HepG2 (cell line): ENCODE data around the gene MAP4K3. TPM values are rescaled to one million over a fixed set of nuclear protein-coding genes. Genes with fewer than 3 reads are reported as not detected.

Experiments
- ATAC-seq: fragments of 200-7000 bp; cut with Tn5 transposase; 3 replicates; pipeline ENCODE4 v1.9.1; 2020; ENCODE audit warnings: mild to moderate bottlenecking, moderate library complexity
- BruUV-seq: library from RNA; stranded (reverse); fragments of 400-500 nt; replicated peaks from 2 replicates; lab custom pipeline; 2021; lab: Mats Ljungman, UMichigan
- CTCF ChIA-PET: fragments of 300-600 bp; formaldehyde crosslinking; extraction: SDS; loops from one replicate; lab custom pipeline; 2021; ENCODE audit warnings: low total read pairs, inconsistent platforms, low intra/inter-chr PET ratio; lab: Yijun Ruan, JAX
- POLR2A ChIA-PET: fragments of 350-600 bp; sonication (Branson Sonifier 250); formaldehyde crosslinking; loops from one replicate; lab custom pipeline; 2020; ENCODE audit warnings: antibody characterized with exemption, inconsistent platforms; lab: Yijun Ruan, JAX
- DNase-seq: peaks from one replicate; pipeline ENCODE4 v3.0.0-alpha.2; 2015; ENCODE audit warnings: low spot score
- FAIRE-seq: peaks from 3 replicates; lab custom pipeline; 2011; peaks lifted over from hg19 to GRCh38; lab: Jason Lieb, UNC
- H2AFZ ChIP-seq: one replicate; pipeline ENCODE4 v1.6.1; 2011; ENCODE audit warnings: low read length, inconsistent platforms
- H3K27ac ChIP-seq: fragments of 300-600 bp; 3 replicates; pipeline ENCODE4 v1.8.0; 2011; ENCODE audit warnings: mixed run types, mild to moderate bottlenecking, mixed read lengths, low read length, inconsistent platforms; ENCODE audit not compliant: insufficient read depth; ENCODE audit errors: extremely low read length
- H3K27me3 ChIP-seq, 2 experiments: fragments of 200-600 bp in 1 of 2; 2 replicates in 1 of 2; 3 replicates in 1 of 2; pipeline versions ENCODE4 v1.6.0 to v1.8.0; 2011; ENCODE audit warnings: low read length in 2 of 2, mild to moderate bottlenecking in 2 of 2, moderate library complexity in 2 of 2, inconsistent platforms in 1 of 2; ENCODE audit not compliant: insufficient read depth in 2 of 2, control insufficient read depth in 1 of 2
- H3K36me3 ChIP-seq, 2 experiments: fragments of 200-600 bp in 1 of 2; replicated peaks in 1 of 2; 2 replicates in 1 of 2; 3 replicates in 1 of 2; pipeline versions ENCODE4 v1.5.1 to v1.8.0; 2011; ENCODE audit warnings: low read length in 2 of 2, inconsistent platforms in 1 of 2; ENCODE audit not compliant: insufficient read depth in 2 of 2, control insufficient read depth in 1 of 2
- H3K4me1 ChIP-seq: 2 replicates; pipeline ENCODE4 v1.5.1; 2012; ENCODE audit warnings: low read length, inconsistent platforms; ENCODE audit not compliant: insufficient read depth
- H3K4me2 ChIP-seq: 2 replicates; pipeline ENCODE4 v1.6.0; 2011; ENCODE audit warnings: low read depth, low read length, inconsistent platforms
- H3K4me3 ChIP-seq, 3 experiments: fragments of 200-600 bp in 1 of 3; sonication (generic), shearing (Covaris generic) in 1 of 3; replicated peaks in 1 of 3; 2 replicates each; pipeline ENCODE4 v1.5.1; 2011 to 2016; ENCODE audit warnings: low read length in 3 of 3, inconsistent platforms in 2 of 3, low read depth in 2 of 3, mild to moderate bottlenecking in 2 of 3, control low read depth in 1 of 3, mixed read lengths in 1 of 3; ENCODE audit not compliant: insufficient read depth in 1 of 3
- H3K79me2 ChIP-seq: one replicate; pipeline ENCODE4 v1.6.1; 2011; ENCODE audit warnings: low read length, inconsistent platforms; ENCODE audit not compliant: insufficient read depth
- H3K9ac ChIP-seq: 2 replicates; pipeline ENCODE4 v1.6.0; 2011; ENCODE audit warnings: mild to moderate bottlenecking, low read depth, low read length, inconsistent platforms; ENCODE audit not compliant: insufficient read depth
- H3K9me3 ChIP-seq: 2 replicates; pipeline ENCODE4 v1.5.1; 2012; ENCODE audit warnings: mild to moderate bottlenecking, low read length
- H4K20me1 ChIP-seq: 2 replicates; pipeline ENCODE4 v1.6.0; 2011; ENCODE audit warnings: inconsistent platforms, mild to moderate bottlenecking, low read length, moderate library complexity; ENCODE audit not compliant: insufficient read depth
- WGBS: methylation state at CpG from one replicate; pipeline ENCODE4 v1.1.6; 2017; ENCODE audit warnings: low lambda C conversion rate; 5-methylcytosine and 5-hydroxymethylcytosine counted together
- in situ Hi-C: cut with HindIII; loops from 2 replicates; pipeline ENCODE4 v1.10.0; 2017; ENCODE audit warnings: low pct_unique_long_range_greater_than_20kb; ENCODE audit not compliant: extremely low pct_ligation_motif_present
- intact Hi-C: fragments of 100-400 bp; cut with micrococcal nuclease; formaldehyde crosslinking; loops from one replicate; pipeline ENCODE4 v1.10.0; 2022; ENCODE audit not compliant: unreplicated experiment
- polyA plus RNA-seq, 8 experiments: library from polyadenylated mRNA; depleted of rRNA in 3 of 8; stranded (reverse) in 7 of 8; unstranded in 1 of 8; fragments of >200 nt; fragmentation: Illumina TruSeq in 4 of 8; extraction: Trizol in 4 of 8; gene quantifications; 2 replicates each; pipeline versions ENCODE4 v1.2.1 to v1.2.3, GENCODE V29; 2011 to 2016; ENCODE audit warnings: low read depth in 4 of 8, missing spikeins in 1 of 8, mixed read lengths in 1 of 8; ENCODE audit not compliant: insufficient read depth in 1 of 8
- total RNA-seq, 5 experiments: library from RNA; depleted of rRNA; stranded (reverse); fragments of >200 nt; fragmentation: Illumina TruSeq; extraction: Trizol; gene quantifications; 2 replicates each; pipeline ENCODE4 v1.2.3, GENCODE V29; 2016; ENCODE audit warnings: low read depth in 1 of 5
- TF ChIP-seq, protein P1 (sequence below): sonication (generic); formaldehyde crosslinking; IDR thresholded peaks from 2 replicates; pipeline ENCODE4 v1.4.0; 2020; ENCODE audit warnings: mild to moderate bottlenecking, missing genetic modification reagents
- TF ChIP-seq, protein P2 (sequence below): sonication (generic); formaldehyde crosslinking; IDR thresholded peaks from 2 replicates; pipeline ENCODE4 v1.5.1; 2020; ENCODE audit warnings: missing genetic modification reagents, mild to moderate bottlenecking, borderline replicate concordance

The MAP4K3 gene
- total and polyA plus RNA-seq, 2 of the 13 experiments (the other 11 are each of a cell fraction or from before 2014, with no cell fraction given) = 45.9 to 53.2 TPM

DNA sequence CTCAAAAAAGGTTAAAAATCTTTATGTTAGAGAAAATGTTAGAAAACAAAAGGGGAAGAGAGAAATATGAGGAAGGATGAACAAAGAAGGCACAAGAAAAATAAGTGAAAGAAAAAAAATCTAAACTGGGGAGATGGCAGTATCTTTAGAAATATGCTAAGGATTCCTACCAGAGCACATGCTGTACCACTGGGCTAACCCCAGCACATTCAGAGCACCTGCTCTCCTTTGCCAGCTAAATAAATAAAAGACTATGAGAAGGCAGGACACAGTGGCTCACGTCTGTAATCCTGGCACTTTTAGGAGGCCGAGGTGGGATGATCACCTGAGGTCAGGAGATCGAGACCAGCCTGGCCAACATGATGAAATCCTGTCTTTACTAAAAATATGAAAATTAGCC is 101.2 kb downstream of the MAP4K3 start:
- FAIRE-seq = no peak
- POLR2A ChIA-PET = no interaction called here

More for the DNA sequence above, 101.2 kb downstream of the MAP4K3 start:
- intact Hi-C loops (no loop called here), in situ Hi-C loops (no loop called here)
- no peak overlapping the region for H3K9ac ChIP-seq
- no peaks in the 10 kb centered on the region for H3K9me3 ChIP-seq
- H3K36me3 ChIP-seq = peaks cover 22 to 59% of the 10 kb centered on the region in 2 experiments
- CTCF ChIA-PET = no interaction called here
- BruUV-seq = no TSS peak
- ATAC-seq = no peak
- no peaks in the 10 kb centered on the region for H3K27me3 ChIP-seq
- 0 out of 2 replicates have a peak, but pooled peaks cover 3% of the 10 kb centered on the region for H4K20me1 ChIP-seq
- WGBS = 96% methylated on average over 3 of the region's 3 CpGs
- no peak overlapping the region for H3K4me3 ChIP-seq
- no peaks in the 10 kb centered on the region for H3K4me1 ChIP-seq
- H3K27ac ChIP-seq = no peak overlapping the region
- TF ChIP-seq, protein P1, sequence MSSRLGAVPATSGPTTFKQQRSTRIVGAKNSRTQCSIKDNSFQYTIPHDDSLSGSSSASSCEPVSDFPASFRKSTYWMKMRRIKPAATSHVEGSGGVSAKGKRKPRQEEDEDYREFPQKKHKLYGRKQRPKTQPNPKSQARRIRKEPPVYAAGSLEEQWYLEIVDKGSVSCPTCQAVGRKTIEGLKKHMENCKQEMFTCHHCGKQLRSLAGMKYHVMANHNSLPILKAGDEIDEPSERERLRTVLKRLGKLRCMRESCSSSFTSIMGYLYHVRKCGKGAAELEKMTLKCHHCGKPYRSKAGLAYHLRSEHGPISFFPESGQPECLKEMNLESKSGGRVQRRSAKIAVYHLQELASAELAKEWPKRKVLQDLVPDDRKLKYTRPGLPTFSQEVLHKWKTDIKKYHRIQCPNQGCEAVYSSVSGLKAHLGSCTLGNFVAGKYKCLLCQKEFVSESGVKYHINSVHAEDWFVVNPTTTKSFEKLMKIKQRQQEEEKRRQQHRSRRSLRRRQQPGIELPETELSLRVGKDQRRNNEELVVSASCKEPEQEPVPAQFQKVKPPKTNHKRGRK (CRISPR knock-in tag) = peak; percentile 68; the same call in 1 of the 2 replicates
- TF ChIP-seq, protein P2, sequence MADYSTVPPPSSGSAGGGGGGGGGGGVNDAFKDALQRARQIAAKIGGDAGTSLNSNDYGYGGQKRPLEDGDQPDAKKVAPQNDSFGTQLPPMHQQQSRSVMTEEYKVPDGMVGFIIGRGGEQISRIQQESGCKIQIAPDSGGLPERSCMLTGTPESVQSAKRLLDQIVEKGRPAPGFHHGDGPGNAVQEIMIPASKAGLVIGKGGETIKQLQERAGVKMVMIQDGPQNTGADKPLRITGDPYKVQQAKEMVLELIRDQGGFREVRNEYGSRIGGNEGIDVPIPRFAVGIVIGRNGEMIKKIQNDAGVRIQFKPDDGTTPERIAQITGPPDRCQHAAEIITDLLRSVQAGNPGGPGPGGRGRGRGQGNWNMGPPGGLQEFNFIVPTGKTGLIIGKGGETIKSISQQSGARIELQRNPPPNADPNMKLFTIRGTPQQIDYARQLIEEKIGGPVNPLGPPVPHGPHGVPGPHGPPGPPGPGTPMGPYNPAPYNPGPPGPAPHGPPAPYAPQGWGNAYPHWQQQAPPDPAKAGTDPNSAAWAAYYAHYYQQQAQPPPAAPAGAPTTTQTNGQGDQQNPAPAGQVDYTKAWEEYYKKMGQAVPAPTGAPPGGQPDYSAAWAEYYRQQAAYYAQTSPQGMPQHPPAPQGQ (CRISPR knock-in tag) = no peak
- peaks cover 8% of the 10 kb centered on the region for H3K79me2 ChIP-seq
- no peak overlapping the region for H3K4me2 ChIP-seq
- H2AFZ ChIP-seq = no peak overlapping the region
- no peak for DNase-seq
